Measurements from ENCODE around the gene EPYC.
A peak's percentile ranks its signal among the peaks of the same experiment; 100 is the strongest.

The EPYC gene, protein sequence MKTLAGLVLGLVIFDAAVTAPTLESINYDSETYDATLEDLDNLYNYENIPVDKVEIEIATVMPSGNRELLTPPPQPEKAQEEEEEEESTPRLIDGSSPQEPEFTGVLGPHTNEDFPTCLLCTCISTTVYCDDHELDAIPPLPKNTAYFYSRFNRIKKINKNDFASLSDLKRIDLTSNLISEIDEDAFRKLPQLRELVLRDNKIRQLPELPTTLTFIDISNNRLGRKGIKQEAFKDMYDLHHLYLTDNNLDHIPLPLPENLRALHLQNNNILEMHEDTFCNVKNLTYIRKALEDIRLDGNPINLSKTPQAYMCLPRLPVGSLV

DNA sequence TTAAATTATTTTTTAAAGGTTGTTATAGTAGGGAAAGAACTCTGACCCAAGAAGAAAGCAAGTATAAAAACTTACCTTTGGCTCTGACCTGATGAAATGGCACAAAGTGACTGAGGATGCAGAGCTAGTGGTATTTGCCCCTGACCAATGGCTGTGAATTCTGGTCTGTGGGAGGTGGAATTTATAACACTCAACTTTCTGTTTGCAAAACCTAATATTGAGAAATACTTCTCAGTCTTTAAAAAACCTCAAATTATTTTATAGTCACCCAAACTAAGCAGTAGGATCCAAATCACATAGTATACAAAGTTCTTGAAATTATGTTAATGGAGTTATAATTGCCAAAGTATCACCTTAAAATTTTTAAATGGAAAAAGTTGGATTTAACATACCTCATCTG lies at the start of gene EPYC:
TSS of gene EPYC (minus strand) at position 101 of the 400 bp plus-strand sequence. CDS start 2,407 bp downstream, outside the sequence.
- no peak for DNase-seq

DNA sequence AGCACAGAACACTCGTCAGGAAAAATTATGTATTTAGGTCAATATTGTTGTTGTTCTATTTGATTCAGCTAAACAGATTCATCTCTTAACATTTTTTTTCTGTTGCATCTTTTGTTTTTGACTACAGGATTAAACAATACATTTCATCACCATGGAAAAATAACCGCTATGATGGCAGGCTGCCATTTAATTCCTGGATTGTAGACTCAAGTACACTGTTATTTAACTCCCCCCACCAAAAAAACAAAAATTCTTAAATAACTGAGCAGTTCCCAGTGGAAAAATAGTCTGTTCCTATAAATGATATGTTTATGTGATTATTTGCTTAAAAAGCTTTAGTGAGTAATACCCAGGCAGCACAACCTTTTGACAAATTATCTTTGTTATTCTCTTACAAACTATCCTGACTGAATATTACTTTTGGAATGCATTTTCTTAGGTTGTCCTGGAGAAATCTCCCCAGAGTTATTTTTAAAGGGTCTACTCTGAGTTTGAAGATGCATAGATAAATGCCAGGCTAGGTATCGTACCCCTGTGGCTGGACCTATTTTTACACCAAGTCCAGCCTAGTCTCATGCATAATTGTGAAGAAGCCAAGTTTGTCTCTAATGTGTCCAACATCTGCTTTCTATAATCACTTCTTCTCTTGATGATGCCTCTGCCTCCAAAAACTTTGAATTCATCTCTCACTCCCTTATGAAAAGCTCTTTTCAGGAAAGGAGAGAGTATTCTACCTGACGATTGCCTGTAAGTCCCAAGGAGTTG lies 49.4 kb upstream of the EPYC start:
- no peak for DNase-seq

DNA sequence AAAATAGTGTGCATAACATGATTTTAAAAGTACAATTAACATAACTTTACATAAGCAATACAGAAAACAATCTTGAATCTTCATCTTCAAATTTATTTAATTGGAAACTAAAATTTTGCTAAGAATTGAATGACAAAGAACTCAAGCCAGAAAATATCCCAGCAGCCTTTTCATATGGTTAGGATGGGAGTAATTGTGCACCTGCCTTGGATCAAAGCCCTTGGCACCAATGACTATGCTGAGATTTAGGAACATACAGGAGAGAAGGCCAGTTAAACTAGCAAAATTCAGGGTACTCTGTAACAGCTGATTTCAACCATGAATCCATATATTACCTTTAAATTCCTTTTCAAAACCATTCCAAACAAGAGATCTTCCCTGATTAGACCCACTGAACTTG lies 47.3 kb upstream of the EPYC start:
- DNase-seq = no peak

- DNase-seq = no peak
These were observed 39.8 kb upstream of the EPYC start for GRCh38 chr12:91044586-91044985.

- DNase-seq = no peak
These were observed 38.6 kb upstream of the EPYC start for GRCh38 chr12:91043408-91043807.

DNA sequence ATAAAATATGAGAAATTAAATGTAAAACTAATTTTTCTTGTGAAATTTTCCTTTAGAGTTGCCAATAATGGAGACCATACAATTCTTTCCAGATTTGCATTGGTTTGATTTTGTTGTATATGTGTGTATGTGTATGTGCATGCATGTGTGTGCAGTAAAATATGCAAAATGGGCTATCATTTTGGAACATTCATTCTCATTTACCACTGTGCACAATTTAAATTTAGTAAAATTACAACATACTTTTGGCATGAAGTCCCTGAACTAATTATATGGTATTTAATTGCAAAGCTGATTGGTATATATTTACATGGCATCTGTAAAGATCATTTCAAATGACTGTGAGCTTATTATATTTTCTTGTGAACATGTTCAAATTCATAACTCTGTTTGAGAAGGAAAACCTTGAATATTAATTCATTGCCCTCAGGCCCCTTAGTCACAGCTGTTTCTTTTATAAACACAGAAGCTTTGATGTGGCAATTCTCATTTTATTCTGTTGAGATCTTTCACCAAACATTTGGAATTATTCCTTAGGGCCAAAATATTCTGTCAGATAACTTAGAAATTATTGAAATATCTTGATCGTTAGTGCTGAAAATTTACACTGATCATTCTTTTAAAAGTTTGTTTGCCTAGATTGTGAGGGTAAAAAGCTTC lies 35.5 kb upstream of the EPYC start:
- no peak for DNase-seq

DNA sequence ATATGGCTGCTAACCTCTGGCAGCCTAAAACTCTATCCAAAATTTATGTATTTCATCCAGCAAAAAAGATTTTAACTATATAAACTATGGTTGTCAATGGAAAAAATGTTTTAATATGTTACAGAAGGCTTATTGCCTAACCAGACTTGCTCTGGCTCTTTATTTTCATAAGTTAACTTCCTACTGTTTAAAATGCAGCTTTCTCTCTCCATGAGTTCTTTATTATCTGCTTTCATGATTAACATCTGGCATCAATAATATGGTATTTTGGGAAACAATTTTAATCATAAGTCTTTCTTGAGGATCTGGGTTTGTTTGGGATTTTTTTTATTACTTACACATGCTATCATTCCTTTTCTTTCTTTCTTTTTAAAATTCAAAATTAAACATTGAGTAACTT lies 32.5 kb upstream of the EPYC start:
- no peak for DNase-seq

DNA sequence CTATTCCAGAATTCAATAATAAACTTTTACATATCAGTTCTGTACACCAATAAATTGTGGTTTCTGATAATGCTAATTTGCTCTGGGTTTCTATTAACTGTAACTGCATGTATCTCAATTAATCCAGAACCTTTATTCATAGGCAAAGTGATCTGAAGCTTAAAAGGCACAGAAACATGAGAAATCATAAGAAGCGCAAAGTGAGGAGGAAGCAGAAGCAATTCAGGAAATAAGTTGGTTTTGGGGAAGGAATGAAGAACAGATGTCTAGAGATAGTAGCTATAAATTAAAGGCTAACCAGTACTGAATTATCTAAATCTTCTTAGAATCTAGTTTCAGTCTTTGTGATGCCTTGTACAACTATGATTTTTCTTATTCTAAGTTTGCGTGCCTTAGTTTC lies 28.5 kb upstream of the EPYC start:
- peak; percentile 30 for DNase-seq

GRCh38 chr12:91023326-91024004 lies 18.7 kb upstream of the EPYC start:
- DNase-seq = no peak

GRCh38 chr12:91021076-91021475 lies 16.3 kb upstream of the EPYC start:
- no peak for DNase-seq

GRCh38 chr12:91019455-91019854 lies 14.7 kb upstream of the EPYC start:
- no peak for DNase-seq

- DNase-seq = no peak
These were observed 12.9 kb upstream of the EPYC start for GRCh38 chr12:91017511-91018263.

DNA sequence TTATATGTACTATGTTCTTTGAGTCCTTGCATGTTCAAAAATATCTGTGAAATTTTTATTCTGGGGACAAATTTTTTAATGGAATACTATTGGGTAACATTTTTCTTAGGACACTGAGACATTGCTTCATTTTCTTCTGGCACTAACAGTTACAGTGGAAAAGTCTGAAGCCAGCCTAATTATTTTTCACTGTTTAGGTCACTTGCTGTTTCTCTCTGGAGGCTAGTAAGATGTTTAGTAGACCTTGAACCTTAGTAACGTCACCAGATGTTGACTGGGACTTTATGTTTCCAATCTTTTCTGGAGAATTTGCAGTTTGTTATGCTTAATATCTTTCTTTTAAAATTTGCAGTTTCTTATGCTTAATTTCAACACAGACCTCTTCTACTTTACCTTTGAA lies 12.3 kb upstream of the EPYC start:
- DNase-seq = no peak

DNA sequence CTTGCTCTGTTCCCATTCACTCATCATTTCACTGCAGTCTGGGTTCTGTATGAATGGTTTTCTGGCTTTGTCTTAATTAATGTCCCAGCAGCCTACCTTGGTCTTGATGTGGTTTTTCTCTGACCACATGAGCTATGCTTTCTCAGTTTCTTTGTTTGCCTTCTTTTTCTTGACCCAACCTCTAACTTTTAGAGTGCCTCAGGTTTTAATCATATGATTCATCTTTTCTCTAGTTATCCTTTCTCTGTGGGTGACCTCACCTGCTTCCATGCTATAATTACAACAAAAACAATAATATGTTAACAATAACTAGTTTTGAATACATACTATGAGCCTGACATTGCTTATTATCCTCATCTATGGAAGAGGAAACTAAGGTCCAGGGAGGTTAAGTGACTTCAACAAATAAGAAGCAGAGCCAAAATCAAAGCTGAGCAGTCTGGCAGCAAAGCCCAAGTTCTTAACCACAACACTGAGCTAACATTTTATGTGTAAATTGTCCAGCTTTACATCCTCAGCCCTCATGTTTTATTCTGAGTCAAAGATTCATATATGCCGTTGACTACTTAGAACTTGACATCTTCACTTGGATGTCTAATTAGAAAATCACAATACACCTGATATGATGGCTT lies 4.7 kb upstream of the EPYC start:
- no peak for DNase-seq

DNA sequence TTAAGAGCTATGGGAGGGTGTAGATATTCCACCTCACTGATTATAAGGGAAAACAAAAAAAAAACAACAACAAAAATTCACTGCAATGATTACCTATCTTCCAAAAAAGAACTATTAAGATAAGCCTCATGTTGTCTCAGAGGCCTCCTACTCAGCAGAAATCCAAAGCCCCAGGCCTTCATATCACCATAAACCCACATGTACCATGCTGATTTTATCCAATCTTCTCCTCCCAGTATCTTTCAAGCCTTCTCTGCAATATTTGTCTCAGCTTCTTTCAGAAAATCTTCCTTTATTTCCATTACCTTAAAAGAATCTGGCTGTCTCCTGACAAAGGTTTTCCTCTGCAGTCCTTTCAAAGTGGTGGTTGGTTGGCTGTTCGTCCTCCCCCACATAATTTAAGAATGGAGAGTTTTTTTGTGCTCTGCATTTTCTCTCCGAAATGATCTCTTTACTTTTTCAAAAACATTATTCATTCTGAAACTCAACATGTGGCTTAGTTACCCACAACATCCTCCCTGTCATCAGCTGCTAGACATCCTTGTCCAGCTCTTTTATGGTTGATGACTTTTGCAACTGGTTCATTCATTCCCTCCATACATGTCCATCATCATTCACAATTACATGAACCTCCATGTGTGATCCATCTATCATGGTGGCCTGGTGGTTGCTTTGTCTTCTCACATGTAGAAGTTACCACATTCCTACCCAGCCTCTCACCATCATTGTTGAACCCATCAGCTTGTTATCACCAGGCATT lies 2.9 kb upstream of the EPYC start:
- DNase-seq = peak; percentile 4

DNA sequence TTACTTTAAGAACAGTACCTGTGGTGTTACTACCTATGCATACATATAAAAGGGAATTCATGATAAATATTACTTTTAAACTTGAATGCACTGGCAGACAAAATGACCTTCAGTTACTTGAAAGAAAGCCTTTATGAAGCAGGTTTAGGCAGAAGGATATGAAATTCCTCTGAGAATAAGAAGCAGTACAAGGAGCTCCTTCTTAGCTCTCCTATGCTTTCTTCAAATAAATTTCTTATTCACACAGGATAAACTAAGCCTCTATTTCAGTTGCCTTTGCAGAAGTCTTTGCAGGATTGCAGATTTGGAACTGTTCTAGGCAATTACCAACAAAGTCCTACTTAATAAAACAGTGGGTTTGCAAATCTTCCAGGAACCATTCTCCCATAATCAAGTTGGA lies 1.0 kb downstream of the EPYC start:
- DNase-seq = no peak

DNA sequence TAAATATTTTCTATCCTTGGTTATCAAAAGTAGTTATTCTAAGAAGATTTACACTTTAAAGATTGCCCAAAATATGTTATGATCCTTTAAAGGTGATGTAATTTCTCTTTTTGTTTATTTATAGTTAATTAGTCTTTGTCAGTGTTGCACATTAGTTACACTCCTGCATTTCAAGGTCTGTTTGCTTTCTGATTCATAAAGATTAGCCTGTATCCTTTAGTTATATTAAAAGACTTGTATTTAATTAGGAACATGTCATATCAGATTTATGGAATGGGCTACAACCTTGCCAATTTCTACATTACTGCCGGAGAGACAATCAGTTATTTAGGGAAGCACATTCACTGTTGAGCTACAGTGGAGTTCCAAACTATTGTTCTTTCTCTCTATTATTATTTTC lies 3.5 kb downstream of the EPYC start:
- no peak for DNase-seq

- no peak for DNase-seq
These were observed 4.8 kb downstream of the EPYC start for GRCh38 chr12:90999966-91000365.

- DNase-seq = no peak
These were observed 5.2 kb downstream of the EPYC start for GRCh38 chr12:90999527-90999926.

DNA sequence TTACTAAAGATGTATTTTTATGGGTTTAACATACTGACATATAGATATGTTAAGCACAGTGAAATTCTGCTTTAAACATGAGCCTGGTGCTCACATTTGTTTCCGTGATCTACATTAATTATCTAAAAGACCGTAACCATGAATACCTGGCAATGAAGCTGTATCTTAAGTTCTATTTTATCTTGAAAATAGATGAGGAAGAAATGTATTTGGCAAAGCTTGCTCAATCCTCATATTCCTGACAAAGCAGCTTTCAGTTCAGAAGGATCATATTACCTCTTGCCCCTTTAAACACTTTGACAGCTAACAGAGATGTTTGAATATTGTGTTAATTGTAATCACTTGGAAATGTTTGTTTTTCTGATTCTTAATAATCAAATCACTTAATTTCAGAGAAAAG lies 9.8 kb downstream of the EPYC start:
- no peak for DNase-seq

GRCh38 chr12:90991952-90992465 lies 12.8 kb downstream of the EPYC start:
- no peak for DNase-seq
